Activated naive CD8-positive, alpha-beta T cell treated with anti-CD3 and anti-CD28 coated beads, Interleukin-2, amount 10 ng/mL, durations not matched to agents 7 days and 5 days (primary cell): ENCODE measurements around the gene ITGAL. TPM values are rescaled to one million over a fixed set of nuclear protein-coding genes. Genes with fewer than 3 reads are reported as not detected.
A peak's percentile ranks its signal among the peaks of the same experiment; 100 is the strongest.
"Not testable (repeated sequence)": the region's sequence is repeated elsewhere in the genome, so short reads cannot be mapped to it uniquely, and the experiment has no call there.

Experiments used
- ATAC-seq: fragments of 150-1000 bp; cut with Tn5 transposase; one replicate; pipeline ENCODE4 v1.10.0; 2021; ENCODE audit warnings: low read depth, moderate library complexity
- POLR2A ChIA-PET: fragments of 350-600 bp; sonication (Branson Sonifier 250); formaldehyde crosslinking; loops from one replicate; lab custom pipeline; 2021; ENCODE audit warnings: antibody characterized with exemption; lab: Charles Lee
- DNase-seq: peaks from one replicate; pipeline ENCODE4 v3.0.0; 2021
- H3K27ac Mint-ChIP-seq: one replicate; pipeline ENCODE4 v1.8.0; 2022; ENCODE audit warnings: mild to moderate bottlenecking, mixed read lengths
- H3K27me3 Mint-ChIP-seq: one replicate; pipeline ENCODE4 v1.8.0; 2022; ENCODE audit warnings: mild to moderate bottlenecking, moderate library complexity, mixed read lengths
- H3K36me3 Mint-ChIP-seq: one replicate; pipeline ENCODE4 v1.8.0; 2021; ENCODE audit warnings: mild to moderate bottlenecking, mixed read lengths
- H3K4me1 Mint-ChIP-seq: one replicate; pipeline ENCODE4 v1.8.0; 2021; ENCODE audit warnings: mixed read lengths
- H3K4me3 Mint-ChIP-seq: one replicate; pipeline ENCODE4 v1.8.0; 2022; ENCODE audit warnings: mild to moderate bottlenecking, moderate library complexity, mixed read lengths
- H3K9me3 Mint-ChIP-seq: one replicate; pipeline ENCODE4 v1.8.0; 2021; ENCODE audit warnings: mixed read lengths
- total RNA-seq, 2 experiments: library from RNA; stranded (reverse); gene quantifications; one replicate each; pipeline ENCODE4 v1.2.3, GENCODE V29; 2021

ITGAL gene
- total RNA-seq, 2 experiments from 2014 or later, result 662 to 664 TPM

DNA sequence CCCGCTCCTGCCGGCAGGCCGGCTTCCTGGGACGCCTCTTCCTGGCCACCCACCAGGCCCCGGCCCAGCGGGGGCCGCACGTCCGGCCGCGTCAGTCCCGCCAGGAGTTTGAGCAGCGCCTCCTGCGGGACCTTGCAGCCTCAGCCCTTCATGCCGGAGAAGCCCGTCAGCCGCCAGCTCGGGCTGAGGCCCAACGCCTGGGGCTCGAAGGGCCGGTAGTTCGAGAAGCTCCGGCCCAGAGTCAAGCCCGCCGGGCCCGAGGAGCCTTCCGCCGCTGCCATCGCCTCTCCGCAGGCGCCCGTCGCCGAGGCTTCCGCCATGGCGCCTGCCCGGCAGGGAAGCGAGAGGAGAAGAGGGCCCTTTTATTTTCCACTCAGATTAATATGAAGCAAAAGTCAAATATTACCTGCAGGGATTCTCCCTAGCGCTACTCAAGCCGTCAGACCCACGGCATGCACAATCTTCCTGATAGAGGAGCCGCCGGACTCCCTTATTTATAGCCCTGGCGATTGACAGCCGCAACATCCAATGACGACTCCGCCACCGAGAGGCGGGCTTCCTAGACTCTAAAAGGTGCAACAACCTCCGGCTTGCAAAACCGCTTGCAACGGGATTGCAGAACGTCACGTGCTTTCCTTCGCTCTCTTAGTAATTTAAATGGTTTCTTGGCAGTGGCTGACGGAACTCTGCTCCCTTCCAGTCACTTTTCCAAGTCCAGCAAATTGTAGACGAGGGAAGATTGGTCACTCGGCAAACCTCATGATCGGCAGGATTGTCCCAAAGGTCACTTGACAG lies 26.9 kb upstream of the ITGAL start, which contains the start of gene SEPHS2:
SEPHS2 (minus strand) TSS at position 467 of the 795 bp plus-strand sequence; CDS start at position 320, 147 bp downstream.
- H3K4me3 Mint-ChIP-seq, result peak within 1 kb of the TSS; percentile 88
- no peaks in the 10 kb centered on the region for H3K9me3 Mint-ChIP-seq
- peaks cover 26% of the 10 kb centered on the region for H3K36me3 Mint-ChIP-seq
- peak; percentile 95 for DNase-seq
- POLR2A ChIA-PET, result interaction anchor here (0.7 to 5.3 kb wide), 12 partner anchors 12 to 381 kb away, joined by 3 to 30 read pairs (median 4); partner anchors contain the start of genes ALDOA, DCTPP1, ITGAL and ZNF688
- ATAC-seq, result peak; percentile 95
- H3K4me1 Mint-ChIP-seq, result peaks cover 39% of the 10 kb centered on the region
- peak within 1 kb of the TSS; percentile 90 for H3K27ac Mint-ChIP-seq
- H3K27me3 Mint-ChIP-seq, result no peaks in the 10 kb centered on the region

DNA sequence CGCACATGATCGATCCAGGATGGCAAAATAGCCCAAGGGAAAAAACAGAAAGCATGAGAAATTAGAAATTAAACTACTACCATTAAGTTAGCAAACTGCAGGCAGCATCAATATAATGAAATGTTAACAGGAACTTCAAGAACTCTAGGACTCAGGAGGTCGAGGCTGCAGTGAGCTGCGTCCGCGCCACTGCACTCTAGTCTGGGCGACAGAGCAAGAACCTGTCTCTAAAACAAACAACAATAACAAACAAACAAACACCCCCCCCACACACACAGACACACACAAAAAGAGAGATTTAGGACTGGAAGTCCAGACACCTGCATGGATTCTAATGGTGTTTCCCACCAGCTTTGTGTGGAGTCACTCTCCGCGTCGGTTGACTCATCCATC lies 26.3 kb upstream of the ITGAL start:
- H3K4me3 Mint-ChIP-seq, result peak overlapping the region; percentile 88
- POLR2A ChIA-PET, result interaction anchor here (1.3 to 5.3 kb wide), 4 partner anchors 12 to 52 kb away, joined by 4 to 30 read pairs (median 16); partner anchors contain the start of gene ITGAL
- peaks cover 43% of the 10 kb centered on the region for H3K4me1 Mint-ChIP-seq

DNA sequence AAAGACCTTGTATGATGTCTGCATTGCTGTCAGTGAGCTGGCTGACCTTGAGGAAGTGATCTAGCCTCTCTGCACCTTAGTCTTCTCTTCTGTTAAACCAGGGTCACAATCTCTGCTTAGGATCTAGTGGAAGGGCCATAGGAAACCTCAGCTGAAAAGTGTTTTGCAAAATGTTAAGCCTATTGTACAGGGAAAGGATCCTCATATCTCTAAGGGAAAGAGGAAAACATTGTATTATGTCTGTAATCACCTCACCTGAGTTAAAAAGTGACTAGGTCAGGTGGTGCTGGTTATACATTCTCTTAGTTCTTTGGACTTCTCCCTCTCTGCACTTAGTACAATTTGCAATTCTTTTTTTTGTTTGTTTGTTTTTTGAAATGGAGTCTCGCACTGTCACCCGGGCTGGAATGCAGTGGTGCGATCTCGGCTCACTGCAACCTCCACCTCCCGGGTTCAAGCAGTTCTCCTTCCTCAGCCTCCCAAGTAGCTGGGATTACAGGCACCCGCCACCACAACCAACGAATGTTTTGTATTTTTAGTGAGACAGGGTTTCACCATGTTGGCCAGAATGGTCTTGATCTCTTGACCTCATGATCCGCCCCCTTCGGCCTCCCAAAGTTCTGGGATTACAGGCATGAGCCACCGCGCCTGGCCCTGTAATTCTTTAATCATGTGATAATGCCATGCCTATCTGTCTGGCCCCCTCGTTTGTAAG lies 24.9 kb upstream of the ITGAL start:
- Mint-ChIP-seq H3K27ac (no peak overlapping the region), H3K27me3 (no peaks in the 10 kb centered on the region), H3K36me3 (peaks cover 22% of the 10 kb centered on the region), H3K4me1 (peaks cover 47% of the 10 kb centered on the region), H3K9me3 (no peaks in the 10 kb centered on the region), H3K4me3 (no peak overlapping the region)
- ATAC-seq (no peak), DNase-seq (no peak)
- POLR2A ChIA-PET, result interaction anchor here (0.7 to 5.3 kb wide), 7 partner anchors 8 to 74 kb away, joined by 3 to 32 read pairs (median 5); partner anchors contain the start of gene ITGAL

More for the DNA sequence above, 26.3 kb upstream of the ITGAL start:
- peak overlapping the region; percentile 90 for H3K27ac Mint-ChIP-seq
- ATAC-seq, result no peak
- no peak for DNase-seq
- no peaks in the 10 kb centered on the region for H3K9me3 Mint-ChIP-seq
- peaks cover 26% of the 10 kb centered on the region for H3K36me3 Mint-ChIP-seq
- no peaks in the 10 kb centered on the region for H3K27me3 Mint-ChIP-seq

DNA sequence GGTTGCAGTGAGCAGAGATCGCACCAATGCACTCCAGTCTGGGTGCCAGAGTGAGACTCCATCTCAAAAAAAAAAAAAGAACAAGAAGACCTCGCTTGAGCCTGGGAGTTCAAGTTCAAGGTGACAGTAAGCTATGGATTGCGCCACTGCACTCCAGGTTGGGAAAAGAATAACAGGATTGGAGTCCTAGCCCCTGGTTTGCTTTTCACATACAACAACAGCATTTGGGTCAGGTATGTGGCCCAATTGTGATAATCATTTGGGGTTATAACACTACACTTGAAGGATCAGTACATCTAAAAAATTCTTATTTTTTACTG lies 23.5 kb upstream of the ITGAL start:
- H3K27ac Mint-ChIP-seq, result no peak overlapping the region

DNA sequence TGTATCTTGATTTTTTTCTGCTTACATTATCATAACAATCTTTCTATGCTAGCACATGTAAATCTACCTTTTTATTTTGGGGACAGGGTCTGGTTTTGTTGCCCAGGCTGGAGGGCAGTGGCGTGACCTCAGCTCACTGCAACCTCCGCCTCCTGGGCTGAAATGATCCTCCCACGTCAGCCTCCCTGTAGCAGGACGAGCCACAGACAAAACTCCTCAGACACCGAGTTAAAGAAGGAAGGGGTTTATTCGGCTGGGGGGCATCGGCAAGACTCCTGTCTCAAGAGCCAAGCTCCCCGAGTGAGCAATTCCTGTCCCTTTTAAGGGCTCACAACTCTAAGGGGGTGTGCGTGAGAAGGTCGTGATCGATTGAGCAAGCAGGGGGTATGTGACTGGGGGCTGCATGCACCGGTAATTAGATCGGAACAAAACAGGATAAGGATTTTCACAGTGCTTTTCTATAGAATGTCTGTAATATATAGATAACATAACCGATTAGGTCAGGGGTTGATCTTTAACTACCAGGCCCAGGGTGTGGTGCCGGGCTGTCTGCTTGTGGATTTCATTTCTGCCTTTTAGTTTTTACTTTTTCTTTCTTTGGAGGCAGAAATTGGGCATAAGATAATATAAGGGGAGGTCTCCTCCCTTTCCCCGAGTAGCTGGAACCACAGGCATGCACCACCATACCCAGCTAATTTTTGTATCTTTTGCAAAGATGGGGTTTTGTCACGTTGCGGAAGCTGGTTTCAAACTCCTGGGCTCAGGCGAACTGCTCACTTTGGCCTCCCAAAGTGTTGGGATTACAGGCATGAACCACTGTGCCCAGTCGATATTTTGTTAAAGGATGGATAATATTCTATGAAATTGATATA lies 19.6 kb upstream of the ITGAL start:
- peaks cover 45% of the 10 kb centered on the region for H3K4me1 Mint-ChIP-seq
- not testable (repeated sequence) for ATAC-seq, H3K36me3 Mint-ChIP-seq, DNase-seq, H3K27me3 Mint-ChIP-seq, H3K9me3 Mint-ChIP-seq, H3K4me3 Mint-ChIP-seq
- POLR2A ChIA-PET, result interaction anchor here (0.6 to 0.7 kb wide), 2 partner anchors 45 to 246 kb away, joined by 3 to 5 read pairs; partner anchors contain the start of gene SRCAP
- peak overlapping the region; percentile 34 for H3K27ac Mint-ChIP-seq

More for the DNA sequence above, 23.5 kb upstream of the ITGAL start:
- peaks cover 42% of the 10 kb centered on the region for H3K4me1 Mint-ChIP-seq
- no peak for ATAC-seq
- no peaks in the 10 kb centered on the region for H3K9me3 Mint-ChIP-seq
- H3K27me3 Mint-ChIP-seq, result no peaks in the 10 kb centered on the region
- POLR2A ChIA-PET, result interaction anchor here (0.6 to 5.3 kb wide), 8 partner anchors 9 to 106 kb away, joined by 3 to 32 read pairs (median 4); partner anchors contain the start of gene ITGAL
- H3K4me3 Mint-ChIP-seq, result no peak overlapping the region
- peaks cover 10% of the 10 kb centered on the region for H3K36me3 Mint-ChIP-seq
- no peak for DNase-seq

DNA sequence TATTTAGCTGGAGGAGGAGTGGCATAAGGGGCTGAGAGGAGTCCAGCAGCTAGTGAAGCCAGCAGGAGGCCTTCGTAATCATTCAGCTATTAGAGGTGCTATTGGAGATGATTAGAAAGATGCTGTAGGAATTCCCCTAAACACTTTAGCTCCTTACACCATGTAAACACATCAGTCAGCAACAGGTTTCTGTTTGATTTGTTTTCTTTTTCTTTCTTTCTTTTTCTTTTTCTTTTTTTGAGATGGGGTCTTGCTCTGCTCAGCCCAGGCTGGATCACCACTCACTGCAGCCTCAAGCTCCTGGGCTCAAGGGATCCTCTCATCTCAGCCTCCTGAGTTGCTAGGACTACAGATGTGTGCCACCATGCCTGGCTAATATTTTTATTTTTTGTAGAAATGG lies 16.2 kb upstream of the ITGAL start:
- Mint-ChIP-seq H3K4me1 (peaks cover 54% of the 10 kb centered on the region), H3K27ac (no peak overlapping the region), H3K4me3 (no peak overlapping the region), H3K9me3 (no peaks in the 10 kb centered on the region), H3K27me3 (no peaks in the 10 kb centered on the region), H3K36me3 (peaks cover 3% of the 10 kb centered on the region)
- ATAC-seq (no peak), DNase-seq (no peak)
- POLR2A ChIA-PET, result interaction anchor here (0.9 to 9.2 kb wide), 7 partner anchors 9 to 116 kb away, joined by 4 to 259 read pairs (median 10); partner anchors contain the start of genes DCTPP1, ITGAL, SEPHS2 and ZNF764

DNA sequence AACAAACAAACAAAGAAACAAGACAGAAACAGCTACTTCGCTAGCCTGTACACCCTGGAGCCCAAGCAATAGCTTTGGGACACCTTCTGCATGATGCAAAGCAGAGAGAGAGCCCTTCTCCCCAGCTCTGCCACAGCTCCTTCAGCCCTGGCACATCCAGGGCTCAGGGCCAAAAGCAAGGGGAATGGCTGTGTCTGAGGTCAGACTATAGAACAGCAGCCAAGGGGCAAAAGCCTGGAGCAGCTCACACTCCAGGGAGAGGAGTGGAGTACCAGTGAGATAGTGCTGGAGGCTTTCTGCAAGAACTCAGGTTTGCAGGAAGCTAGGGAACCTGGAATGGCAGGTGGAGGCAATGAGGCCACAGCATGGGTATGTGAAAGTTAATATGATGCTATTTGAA lies 15.3 kb upstream of the ITGAL start:
- ATAC-seq (no peak), DNase-seq (no peak)
- POLR2A ChIA-PET, result interaction anchor here (0.8 to 9.2 kb wide), 11 partner anchors 10 to 192 kb away, joined by 3 to 259 read pairs (median 4); partner anchors contain the start of genes DCTPP1, ITGAL, SEPHS2 and SEPTIN1
- peaks cover 4% of the 10 kb centered on the region for H3K36me3 Mint-ChIP-seq
- no peaks in the 10 kb centered on the region for H3K27me3 Mint-ChIP-seq
- H3K4me1 Mint-ChIP-seq, result peaks cover 62% of the 10 kb centered on the region
- H3K9me3 Mint-ChIP-seq, result no peaks in the 10 kb centered on the region
- H3K27ac Mint-ChIP-seq, result peak overlapping the region; percentile 81
- H3K4me3 Mint-ChIP-seq, result no peak overlapping the region

DNA sequence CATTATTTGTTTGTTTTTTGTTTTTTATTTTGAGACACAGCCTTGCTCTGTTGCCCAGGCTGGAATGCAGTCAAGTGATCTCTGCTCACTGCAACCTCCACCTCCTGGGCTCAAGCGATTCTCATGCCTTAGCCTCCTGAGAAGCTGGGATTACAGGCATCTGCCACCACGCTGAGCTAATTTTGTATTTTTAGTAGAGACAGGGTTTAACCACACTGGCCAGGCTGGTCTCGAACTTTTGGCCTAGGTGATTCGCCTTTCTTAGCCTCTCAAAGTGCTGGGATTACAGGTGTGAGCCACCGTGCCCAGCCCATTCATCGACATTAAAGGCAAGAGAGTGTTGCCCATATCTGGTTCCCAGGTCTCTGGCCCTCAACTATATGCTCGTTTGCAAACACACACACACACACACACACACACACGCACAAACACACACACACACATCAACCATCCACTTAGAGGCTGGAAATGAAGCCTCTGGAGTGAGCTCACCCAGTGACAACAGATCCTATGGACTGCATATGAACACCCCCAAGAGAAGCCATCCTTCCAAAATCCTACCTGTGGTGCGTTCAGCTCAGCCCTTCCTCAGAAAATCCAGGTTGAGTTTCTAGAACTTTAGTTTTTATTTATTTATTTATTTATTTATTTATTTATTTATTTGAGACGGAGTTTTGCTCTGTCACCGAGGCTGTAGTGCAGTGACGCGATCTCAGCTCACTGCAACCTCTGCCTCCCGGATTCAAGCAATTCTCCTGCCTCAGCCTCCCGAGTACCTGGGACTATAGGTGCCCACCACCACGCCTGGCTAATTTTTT lies 14.6 kb upstream of the ITGAL start:
- POLR2A ChIA-PET, result interaction anchor here (0.7 to 9.2 kb wide), 23 partner anchors 7 to 272 kb away, joined by 3 to 259 read pairs (median 4); partner anchors contain the start of genes DCTPP1, ITGAL, SEPHS2 and SEPTIN1
- Mint-ChIP-seq H3K27ac (peak overlapping the region; percentile 96), H3K27me3 (no peaks in the 10 kb centered on the region), H3K9me3 (no peaks in the 10 kb centered on the region), H3K36me3 (peaks cover 4% of the 10 kb centered on the region), H3K4me3 (peak overlapping the region; percentile 76), H3K4me1 (peaks cover 58% of the 10 kb centered on the region)
- no peak for ATAC-seq
- DNase-seq, result no peak

DNA sequence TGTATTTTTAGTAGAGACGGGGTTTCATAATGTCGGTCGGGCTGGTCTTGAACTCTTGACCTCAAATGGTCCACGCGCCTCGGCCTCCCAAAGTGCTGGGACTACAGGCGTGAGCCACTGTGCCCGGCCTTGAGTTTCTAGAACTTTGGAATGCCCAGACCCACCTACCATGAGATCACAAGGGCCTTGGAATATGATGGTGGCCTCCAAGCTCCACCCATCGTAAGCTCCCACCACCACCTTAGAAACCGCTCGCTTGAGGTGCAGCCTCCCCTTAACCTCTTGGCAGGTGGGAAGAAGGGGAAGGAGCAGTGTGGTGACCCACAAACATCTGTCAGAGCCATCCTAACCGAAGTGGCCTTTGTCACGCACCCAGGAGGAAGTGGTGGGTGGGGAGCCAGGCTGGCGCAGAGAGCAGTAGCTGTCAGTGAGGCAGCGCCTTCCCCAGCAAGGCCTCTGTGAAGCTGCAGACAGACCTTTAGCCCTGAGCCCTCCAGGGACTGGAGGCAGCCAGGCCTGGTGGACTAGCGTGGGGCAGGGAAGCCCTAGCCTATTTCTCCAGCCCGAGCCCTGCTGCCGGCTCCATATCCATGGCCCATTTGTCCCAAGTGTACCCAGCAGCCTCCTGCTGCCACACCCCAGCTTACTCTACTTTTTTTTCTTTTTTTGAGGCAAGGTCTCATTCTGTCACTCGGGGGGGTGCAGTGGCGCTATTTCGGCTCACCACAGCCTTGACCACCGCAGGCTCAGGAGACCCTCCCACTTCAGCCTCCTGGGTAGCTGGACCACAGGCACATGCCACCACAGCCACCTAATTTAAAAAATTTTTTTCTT lies 13.8 kb upstream of the ITGAL start:
- ATAC-seq, result peak; percentile 97
- Mint-ChIP-seq H3K27ac (peak overlapping the region; percentile 96), H3K9me3 (no peaks in the 10 kb centered on the region), H3K4me3 (peak overlapping the region; percentile 76), H3K36me3 (peaks cover 4% of the 10 kb centered on the region), H3K27me3 (no peaks in the 10 kb centered on the region), H3K4me1 (peaks cover 61% of the 10 kb centered on the region)
- POLR2A ChIA-PET, result interaction anchor here (0.6 to 9.2 kb wide), 24 partner anchors 8 to 273 kb away, joined by 3 to 259 read pairs (median 4); partner anchors contain the start of genes DCTPP1, ITGAL, SEPHS2 and SEPTIN1
- peak; percentile 91 for DNase-seq

DNA sequence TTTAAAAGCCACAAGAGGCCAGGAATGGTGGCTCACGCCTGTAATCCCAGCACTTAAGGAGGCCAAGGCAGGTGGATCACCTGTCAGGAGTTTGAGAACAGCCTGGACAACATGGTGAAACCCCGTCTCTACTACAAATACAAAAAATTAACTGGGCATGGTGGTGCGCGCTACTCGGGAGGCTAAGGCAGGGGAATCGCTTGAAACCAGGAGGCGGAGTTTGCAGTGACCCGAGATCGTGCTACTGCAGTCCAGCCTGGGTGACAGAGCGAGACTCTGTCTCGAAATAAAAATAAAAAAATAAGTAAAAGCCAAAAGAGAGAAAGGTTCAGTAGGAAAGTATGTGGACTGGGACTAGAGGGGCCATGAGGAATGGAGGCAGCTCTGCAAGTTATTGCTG lies 13.1 kb upstream of the ITGAL start:
- Mint-ChIP-seq H3K27me3 (no peaks in the 10 kb centered on the region), H3K9me3 (no peaks in the 10 kb centered on the region), H3K4me3 (peak overlapping the region; percentile 76), H3K4me1 (peaks cover 55% of the 10 kb centered on the region), H3K36me3 (peaks cover 4% of the 10 kb centered on the region), H3K27ac (peak overlapping the region; percentile 96)
- POLR2A ChIA-PET, result interaction anchor here (0.6 to 9.2 kb wide), 16 partner anchors 9 to 274 kb away, joined by 3 to 259 read pairs (median 4); partner anchors contain the start of genes DCTPP1, ITGAL, SEPHS2 and SEPTIN1
- no peak for ATAC-seq
- DNase-seq, result no peak

DNA sequence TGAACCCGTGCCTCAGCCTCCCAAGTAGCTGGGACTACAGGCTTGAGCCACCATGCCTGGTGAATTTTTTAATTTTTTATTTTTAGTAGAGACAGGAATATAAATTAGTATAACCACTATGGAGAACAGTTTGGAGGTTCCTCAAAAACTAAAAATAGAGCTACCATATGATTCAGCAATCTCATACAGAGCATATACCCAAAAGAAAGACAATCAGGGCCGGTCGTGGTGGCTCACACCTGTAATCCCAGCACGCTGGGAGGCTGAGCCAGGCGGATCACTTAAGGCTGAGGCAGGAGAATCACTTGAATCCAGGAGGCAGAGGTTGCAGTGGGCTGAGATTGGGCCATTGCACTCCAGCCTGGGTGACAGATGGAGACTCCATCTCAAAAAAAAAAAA lies 11.1 kb upstream of the ITGAL start:
- POLR2A ChIA-PET, result interaction anchor here (0.5 to 9.2 kb wide), 2 partner anchors 9 to 28 kb away, joined by 3 to 259 read pairs; partner anchors contain the start of gene ITGAL
- H3K36me3 Mint-ChIP-seq, DNase-seq, H3K4me3 Mint-ChIP-seq, H3K27me3 Mint-ChIP-seq, H3K9me3 Mint-ChIP-seq, ATAC-seq: not testable (repeated sequence)
- peak overlapping the region; percentile 73 for H3K27ac Mint-ChIP-seq
- peaks cover 59% of the 10 kb centered on the region for H3K4me1 Mint-ChIP-seq
